ENCODE results near the gene ENPP3. TPM values are rescaled to one million over a fixed set of nuclear protein-coding genes. Genes with fewer than 3 reads are reported as not detected.

ENPP3 gene
- total RNA-seq, 1 donor from 2014 or later, result 0.14 TPM

DNA sequence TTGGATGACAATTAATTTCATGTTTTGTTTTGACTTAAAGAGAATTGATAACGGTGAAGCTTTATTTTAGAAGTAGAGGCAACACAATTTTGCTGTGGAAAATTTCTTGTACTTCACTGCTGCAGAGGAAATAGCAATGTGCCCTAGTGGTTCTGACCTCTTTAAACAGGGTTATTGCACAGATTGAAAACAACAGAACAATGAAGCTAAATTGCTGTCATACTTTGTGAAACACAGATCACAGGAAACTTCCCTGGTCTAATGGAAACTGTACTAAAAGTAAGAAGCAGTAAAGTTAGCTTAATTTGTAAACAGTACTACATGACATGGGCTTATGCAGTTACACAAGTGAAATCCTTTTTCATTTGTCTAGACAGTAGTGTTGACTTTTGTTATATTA, 32.8 kb downstream of the ENPP3 start:
- Mint-ChIP-seq H3K4me3 (no peak overlapping the region), H3K9me3 (peaks cover 2% of the 10 kb centered on the region), H3K27ac (ENCODE audit: unreplicated experiment) (no peak overlapping the region), H3K36me3 (ENCODE audit: low read depth) (no peaks in the 10 kb centered on the region), H3K27me3 (ENCODE audit: low read depth) (no peaks in the 10 kb centered on the region), H3K4me1 (peaks cover 4% of the 10 kb centered on the region)
- DNase-seq (ENCODE audit: low read depth, low spot score), result no peak
- TF ChIP-seq, protein P1, sequence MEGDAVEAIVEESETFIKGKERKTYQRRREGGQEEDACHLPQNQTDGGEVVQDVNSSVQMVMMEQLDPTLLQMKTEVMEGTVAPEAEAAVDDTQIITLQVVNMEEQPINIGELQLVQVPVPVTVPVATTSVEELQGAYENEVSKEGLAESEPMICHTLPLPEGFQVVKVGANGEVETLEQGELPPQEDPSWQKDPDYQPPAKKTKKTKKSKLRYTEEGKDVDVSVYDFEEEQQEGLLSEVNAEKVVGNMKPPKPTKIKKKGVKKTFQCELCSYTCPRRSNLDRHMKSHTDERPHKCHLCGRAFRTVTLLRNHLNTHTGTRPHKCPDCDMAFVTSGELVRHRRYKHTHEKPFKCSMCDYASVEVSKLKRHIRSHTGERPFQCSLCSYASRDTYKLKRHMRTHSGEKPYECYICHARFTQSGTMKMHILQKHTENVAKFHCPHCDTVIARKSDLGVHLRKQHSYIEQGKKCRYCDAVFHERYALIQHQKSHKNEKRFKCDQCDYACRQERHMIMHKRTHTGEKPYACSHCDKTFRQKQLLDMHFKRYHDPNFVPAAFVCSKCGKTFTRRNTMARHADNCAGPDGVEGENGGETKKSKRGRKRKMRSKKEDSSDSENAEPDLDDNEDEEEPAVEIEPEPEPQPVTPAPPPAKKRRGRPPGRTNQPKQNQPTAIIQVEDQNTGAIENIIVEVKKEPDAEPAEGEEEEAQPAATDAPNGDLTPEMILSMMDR (conservative IDR thresholded peaks at IDR 0.05), result no peak

DNA sequence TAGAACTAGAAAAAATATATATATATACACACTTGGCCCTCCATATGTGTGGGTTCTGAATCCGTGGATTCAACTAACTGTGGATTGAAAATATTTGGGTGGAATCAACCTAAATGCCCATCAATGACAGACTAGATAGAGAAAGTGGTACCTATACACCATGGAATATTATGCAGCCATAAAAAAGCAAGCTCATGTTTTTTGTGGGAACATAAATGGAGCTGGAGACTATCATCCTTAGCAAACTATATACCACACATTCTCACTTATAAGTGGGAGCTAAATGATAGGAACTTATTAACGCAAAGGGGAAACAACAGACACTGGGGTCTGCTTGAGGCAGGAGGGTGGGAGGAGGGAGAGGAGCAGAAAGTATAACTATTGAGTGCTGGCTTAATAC, 36.1 kb downstream of the ENPP3 start:
- Mint-ChIP-seq H3K9me3 (peaks cover 4% of the 10 kb centered on the region), H3K27ac (ENCODE audit: unreplicated experiment) (no peak overlapping the region), H3K4me1 (peaks cover 9% of the 10 kb centered on the region), H3K4me3 (no peak overlapping the region), H3K27me3 (ENCODE audit: low read depth) (no peaks in the 10 kb centered on the region), H3K36me3 (ENCODE audit: low read depth) (no peaks in the 10 kb centered on the region)
- TF ChIP-seq, protein P1 (conservative IDR thresholded peaks at IDR 0.05), result no peak
- DNase-seq (ENCODE audit: low read depth, low spot score), result no peak

DNA sequence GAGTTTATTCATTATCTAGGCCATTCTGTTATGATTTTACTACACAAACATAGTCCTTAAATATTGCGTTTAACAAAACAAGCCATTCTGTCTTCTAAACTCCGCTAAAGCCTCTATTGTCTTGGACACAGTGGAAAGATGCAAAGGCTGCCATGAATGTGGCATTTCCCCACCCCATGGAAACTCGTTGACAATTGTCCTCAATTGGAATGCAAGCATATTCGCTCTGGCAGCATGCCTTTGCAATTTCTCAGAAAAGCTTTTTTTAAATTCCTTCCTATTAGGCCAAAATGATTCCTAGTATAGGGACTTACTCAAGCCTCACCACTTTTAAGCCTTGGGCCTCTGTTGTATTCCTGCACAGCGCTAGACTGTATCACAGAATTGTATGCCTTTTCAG, 41.3 kb downstream of the ENPP3 start:
- Mint-ChIP-seq H3K36me3 (ENCODE audit: low read depth) (no peaks in the 10 kb centered on the region), H3K9me3 (peaks cover 4% of the 10 kb centered on the region), H3K4me3 (no peak overlapping the region), H3K27me3 (ENCODE audit: low read depth) (no peaks in the 10 kb centered on the region), H3K27ac (ENCODE audit: unreplicated experiment) (no peak overlapping the region), H3K4me1 (peaks cover 10% of the 10 kb centered on the region)
- DNase-seq (ENCODE audit: low read depth, low spot score), result no peak
- TF ChIP-seq, protein P1 (conservative IDR thresholded peaks at IDR 0.05), result no peak

DNA sequence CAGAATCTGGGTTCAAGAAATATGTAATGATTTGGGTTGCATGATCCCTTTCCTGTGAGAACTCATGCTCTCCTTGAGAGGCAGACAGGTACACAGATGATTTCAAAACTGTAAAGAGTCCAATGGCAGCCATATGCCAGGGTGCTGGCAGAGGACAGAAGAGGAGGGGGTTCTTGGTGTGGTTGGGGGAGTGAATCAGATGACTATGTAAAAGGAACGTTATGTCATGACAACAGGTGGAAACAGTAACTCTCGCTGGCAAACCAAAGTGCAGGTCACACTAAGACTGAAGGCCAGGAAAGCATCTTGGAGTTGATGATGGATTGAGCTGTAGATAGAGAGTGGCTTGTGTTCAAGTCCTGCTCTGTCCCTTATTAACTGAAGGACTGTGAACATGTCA, 43.8 kb downstream of the ENPP3 start:
- TF ChIP-seq, protein P1 (conservative IDR thresholded peaks at IDR 0.05), result no peak
- DNase-seq (ENCODE audit: low read depth, low spot score), result no peak
- Mint-ChIP-seq H3K36me3 (ENCODE audit: low read depth) (no peaks in the 10 kb centered on the region), H3K27me3 (ENCODE audit: low read depth) (no peaks in the 10 kb centered on the region), H3K4me3 (no peak overlapping the region), H3K9me3 (peaks cover 4% of the 10 kb centered on the region), H3K27ac (ENCODE audit: unreplicated experiment) (no peak overlapping the region), H3K4me1 (peaks cover 10% of the 10 kb centered on the region)

DNA sequence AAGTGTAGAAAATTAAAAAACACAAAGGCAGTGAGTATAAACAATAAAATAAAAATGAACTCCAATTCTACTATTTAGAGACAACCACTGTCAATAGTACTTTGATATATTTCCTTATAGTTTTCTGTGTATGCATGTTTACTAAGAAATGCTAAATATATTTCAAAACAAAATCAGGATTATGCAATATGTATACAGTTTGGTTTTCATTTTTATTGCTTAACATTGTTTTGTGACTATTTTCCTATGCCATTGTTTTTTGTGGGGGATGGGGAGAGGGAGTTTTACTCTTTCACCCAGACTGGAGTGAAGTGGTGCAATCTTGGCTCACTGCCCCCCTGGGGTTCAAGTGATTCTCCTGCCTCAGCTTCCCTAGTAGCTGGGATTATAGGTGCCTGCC, 44.5 kb downstream of the ENPP3 start:
- TF ChIP-seq, protein P1 (conservative IDR thresholded peaks at IDR 0.05), result no peak
- Mint-ChIP-seq H3K27ac (ENCODE audit: unreplicated experiment) (no peak overlapping the region), H3K4me1 (peaks cover 10% of the 10 kb centered on the region), H3K4me3 (no peak overlapping the region), H3K36me3 (ENCODE audit: low read depth) (no peaks in the 10 kb centered on the region), H3K9me3 (peaks cover 2% of the 10 kb centered on the region), H3K27me3 (ENCODE audit: low read depth) (no peaks in the 10 kb centered on the region)
- DNase-seq (ENCODE audit: low read depth, low spot score), result no peak

DNA sequence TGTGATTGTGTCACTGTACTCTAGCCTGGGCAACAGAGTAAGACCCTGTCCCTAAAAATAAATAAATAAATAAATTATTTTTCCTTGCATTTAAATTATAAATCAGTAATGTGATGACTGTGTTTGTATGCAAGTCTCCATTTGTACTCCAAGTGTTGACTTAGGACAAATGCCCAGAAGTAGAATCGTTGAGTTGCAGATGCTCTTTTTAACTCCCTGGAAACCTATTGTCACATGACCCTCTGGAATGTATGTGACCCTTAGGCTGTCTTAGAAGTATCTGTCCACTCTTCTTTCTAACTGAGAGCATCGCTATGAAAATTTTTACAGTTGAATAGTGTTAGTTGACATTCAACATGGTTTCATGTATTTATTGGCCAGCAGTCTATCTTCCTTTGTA, 45.3 kb downstream of the ENPP3 start:
- H3K27me3 Mint-ChIP-seq (ENCODE audit: low read depth), result no peaks in the 10 kb centered on the region
- H3K27ac Mint-ChIP-seq (ENCODE audit: unreplicated experiment), result no peak overlapping the region
- H3K4me1 Mint-ChIP-seq, result peaks cover 10% of the 10 kb centered on the region
- peaks cover 2% of the 10 kb centered on the region for H3K9me3 Mint-ChIP-seq
- H3K4me3 Mint-ChIP-seq, result no peak overlapping the region
- H3K36me3 Mint-ChIP-seq (ENCODE audit: low read depth), result no peaks in the 10 kb centered on the region
- TF ChIP-seq, protein P1 (conservative IDR thresholded peaks at IDR 0.05), result no peak
- DNase-seq (ENCODE audit: low read depth, low spot score), result no peak

All from neural crest cell (in vitro differentiated cells).